Measurements from ENCODE around the gene NHLH1.

The NHLH1 gene

GRCh38 chr1:160400646-160401486 lies 34.0 kb downstream of the NHLH1 start:
- Mint-ChIP-seq H3K9me3 (no peaks in the 10 kb centered on the region), H3K4me3 (peak overlapping the region; percentile 8), H3K36me3 (ENCODE audit: insufficient read depth) (peaks cover 4% of the 10 kb centered on the region), H3K4me1 (no peaks in the 10 kb centered on the region), H3K27ac (ENCODE audit: low read depth) (no peak overlapping the region), H3K27me3 (peaks cover 28% of the 10 kb centered on the region)
- DNase-seq (ENCODE audit: low spot score in 2 of 2) (no peak), ATAC-seq (replicated peaks; ENCODE audit: extremely low read depth, poor library complexity, severe bottlenecking) (no peak)

GRCh38 chr1:160401487-160401805 lies 34.6 kb downstream of the NHLH1 start:
- peaks cover 4% of the 10 kb centered on the region for H3K36me3 Mint-ChIP-seq (ENCODE audit: insufficient read depth)
- H3K27me3 Mint-ChIP-seq: peaks cover 22% of the 10 kb centered on the region
- H3K4me1 Mint-ChIP-seq: no peaks in the 10 kb centered on the region
- no peaks in the 10 kb centered on the region for H3K9me3 Mint-ChIP-seq
- no peak overlapping the region for H3K27ac Mint-ChIP-seq (ENCODE audit: low read depth)
- DNase-seq (ENCODE audit: low spot score in 2 of 2): no peak
- H3K4me3 Mint-ChIP-seq: peak overlapping the region; percentile 8
- ATAC-seq (replicated peaks; ENCODE audit: extremely low read depth, poor library complexity, severe bottlenecking): no peak

- peaks cover 21% of the 10 kb centered on the region for H3K27me3 Mint-ChIP-seq
- H3K36me3 Mint-ChIP-seq (ENCODE audit: insufficient read depth): peaks cover 4% of the 10 kb centered on the region
- H3K27ac Mint-ChIP-seq (ENCODE audit: low read depth): no peak overlapping the region
- no peak overlapping the region for H3K4me3 Mint-ChIP-seq
- ATAC-seq (replicated peaks; ENCODE audit: extremely low read depth, poor library complexity, severe bottlenecking) (no peak), DNase-seq (ENCODE audit: low spot score in 2 of 2) (no peak)
- H3K9me3 Mint-ChIP-seq: no peaks in the 10 kb centered on the region
- no peaks in the 10 kb centered on the region for H3K4me1 Mint-ChIP-seq
Measured at GRCh38 chr1:160402001-160402795, 35.3 kb downstream of the NHLH1 start.

GRCh38 chr1:160403244-160403643 lies 36.4 kb downstream of the NHLH1 start:
- Mint-ChIP-seq H3K27me3 (peaks cover 21% of the 10 kb centered on the region), H3K36me3 (ENCODE audit: insufficient read depth) (peaks cover 4% of the 10 kb centered on the region), H3K9me3 (no peaks in the 10 kb centered on the region), H3K27ac (ENCODE audit: low read depth) (no peak overlapping the region), H3K4me3 (no peak overlapping the region), H3K4me1 (no peaks in the 10 kb centered on the region)
- DNase-seq (ENCODE audit: low spot score in 2 of 2) (no peak), ATAC-seq (replicated peaks; ENCODE audit: extremely low read depth, poor library complexity, severe bottlenecking) (no peak)

- ATAC-seq (replicated peaks; ENCODE audit: extremely low read depth, poor library complexity, severe bottlenecking): no peak
- Mint-ChIP-seq H3K4me1 (no peaks in the 10 kb centered on the region), H3K9me3 (no peaks in the 10 kb centered on the region), H3K27ac (ENCODE audit: low read depth) (no peak overlapping the region), H3K36me3 (ENCODE audit: insufficient read depth) (peaks cover 4% of the 10 kb centered on the region), H3K4me3 (no peak overlapping the region), H3K27me3 (peaks cover 21% of the 10 kb centered on the region)
- no peak for DNase-seq (ENCODE audit: low spot score in 2 of 2)
Measured at GRCh38 chr1:160404094-160404493, 37.2 kb downstream of the NHLH1 start.

GRCh38 chr1:160405331-160405877 lies 38.5 kb downstream of the NHLH1 start:
- Mint-ChIP-seq H3K9me3 (no peaks in the 10 kb centered on the region), H3K27ac (ENCODE audit: low read depth) (no peak overlapping the region), H3K4me3 (no peak overlapping the region), H3K36me3 (ENCODE audit: insufficient read depth) (peaks cover 4% of the 10 kb centered on the region), H3K4me1 (no peaks in the 10 kb centered on the region), H3K27me3 (peaks cover 21% of the 10 kb centered on the region)
- DNase-seq (ENCODE audit: low spot score in 2 of 2) (no peak), ATAC-seq (replicated peaks; ENCODE audit: extremely low read depth, poor library complexity, severe bottlenecking) (no peak)

GRCh38 chr1:160406131-160406968 lies 39.5 kb downstream of the NHLH1 start:
- Mint-ChIP-seq H3K9me3 (no peaks in the 10 kb centered on the region), H3K36me3 (ENCODE audit: insufficient read depth) (no peaks in the 10 kb centered on the region), H3K27me3 (peaks cover 15% of the 10 kb centered on the region), H3K27ac (ENCODE audit: low read depth) (no peak overlapping the region), H3K4me1 (no peaks in the 10 kb centered on the region), H3K4me3 (no peak overlapping the region)
- DNase-seq (ENCODE audit: low spot score in 2 of 2) (no peak), ATAC-seq (replicated peaks; ENCODE audit: extremely low read depth, poor library complexity, severe bottlenecking) (no peak)

- Mint-ChIP-seq H3K9me3 (no peaks in the 10 kb centered on the region), H3K27me3 (no peaks in the 10 kb centered on the region), H3K4me1 (no peaks in the 10 kb centered on the region), H3K36me3 (ENCODE audit: insufficient read depth) (no peaks in the 10 kb centered on the region), H3K27ac (ENCODE audit: low read depth) (no peak overlapping the region), H3K4me3 (no peak overlapping the region)
- ATAC-seq (replicated peaks; ENCODE audit: extremely low read depth, poor library complexity, severe bottlenecking) (no peak), DNase-seq (ENCODE audit: low spot score in 2 of 2) (no peak)
Measured at GRCh38 chr1:160407839-160408801, 41.2 kb downstream of the NHLH1 start.

GRCh38 chr1:160408864-160409263 lies 42.0 kb downstream of the NHLH1 start:
- no peaks in the 10 kb centered on the region for H3K27me3 Mint-ChIP-seq
- no peaks in the 10 kb centered on the region for H3K4me1 Mint-ChIP-seq
- H3K4me3 Mint-ChIP-seq: no peak overlapping the region
- ATAC-seq (replicated peaks; ENCODE audit: extremely low read depth, poor library complexity, severe bottlenecking) (no peak), DNase-seq (ENCODE audit: low spot score in 2 of 2) (no peak)
- no peak overlapping the region for H3K27ac Mint-ChIP-seq (ENCODE audit: low read depth)
- H3K36me3 Mint-ChIP-seq (ENCODE audit: insufficient read depth): no peaks in the 10 kb centered on the region
- no peaks in the 10 kb centered on the region for H3K9me3 Mint-ChIP-seq

GRCh38 chr1:160409486-160409885 lies 42.6 kb downstream of the NHLH1 start:
- DNase-seq (ENCODE audit: low spot score in 2 of 2) (no peak), ATAC-seq (replicated peaks; ENCODE audit: extremely low read depth, poor library complexity, severe bottlenecking) (no peak)
- Mint-ChIP-seq H3K36me3 (ENCODE audit: insufficient read depth) (no peaks in the 10 kb centered on the region), H3K27me3 (no peaks in the 10 kb centered on the region), H3K27ac (ENCODE audit: low read depth) (no peak overlapping the region), H3K4me1 (no peaks in the 10 kb centered on the region), H3K9me3 (no peaks in the 10 kb centered on the region), H3K4me3 (no peak overlapping the region)

- no peaks in the 10 kb centered on the region for H3K27me3 Mint-ChIP-seq
- H3K4me1 Mint-ChIP-seq: no peaks in the 10 kb centered on the region
- H3K4me3 Mint-ChIP-seq: no peak overlapping the region
- H3K36me3 Mint-ChIP-seq (ENCODE audit: insufficient read depth): no peaks in the 10 kb centered on the region
- ATAC-seq (replicated peaks; ENCODE audit: extremely low read depth, poor library complexity, severe bottlenecking) (no peak), DNase-seq (ENCODE audit: low spot score in 2 of 2) (no peak)
- H3K27ac Mint-ChIP-seq (ENCODE audit: low read depth): no peak overlapping the region
- H3K9me3 Mint-ChIP-seq: no peaks in the 10 kb centered on the region
Measured at GRCh38 chr1:160410406-160411005, 43.6 kb downstream of the NHLH1 start.

All from central memory CD8-positive, alpha-beta T cell (primary cell).